IMR-90 (cell line): ENCODE measurements around the gene CD164L2.

Experiments used
- RAD21 ChIP-seq: IDR thresholded peaks from 2 replicates; pipeline ENCODE4 v1.6.1; 2012; ENCODE audit warnings: low read length, improper control_type of control experiment
- TF ChIP-seq, protein P1 (sequence below): conservative IDR thresholded peaks from 2 replicates; pipeline ENCODE4 v1.5.1; 2012; ENCODE audit warnings: mild to moderate bottlenecking, low read depth, low read length, improper control_type of control experiment
- TF ChIP-seq, protein P2 (sequence below): fragments of 150-350 bp; IDR thresholded peaks from 2 replicates; pipeline ENCODE4 v1.6.1; 2017; ENCODE audit warnings: mild to moderate bottlenecking, antibody characterized with exemption, low read length, low read depth

DNA sequence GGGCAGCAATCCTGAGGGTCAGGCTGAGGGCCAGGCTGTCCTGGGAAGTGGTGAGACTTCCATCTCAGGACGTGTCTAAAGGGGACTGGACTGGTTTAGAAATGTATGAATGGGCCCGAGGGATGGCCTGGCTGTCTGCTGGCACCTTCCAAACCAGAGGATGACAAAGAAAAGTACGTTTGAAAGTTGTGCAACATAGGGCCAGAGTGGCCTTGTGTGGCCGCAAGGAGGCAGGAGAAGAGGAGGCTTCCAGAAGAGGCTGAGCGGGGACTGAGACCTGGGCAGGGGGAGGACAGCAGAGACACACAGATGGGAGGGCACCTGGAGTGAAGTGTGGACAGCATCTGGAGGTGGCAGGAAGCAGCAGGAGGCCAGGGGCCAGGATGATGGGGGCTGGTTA lies 43.9 kb downstream of the CD164L2 start:
- TF ChIP-seq, protein P1, sequence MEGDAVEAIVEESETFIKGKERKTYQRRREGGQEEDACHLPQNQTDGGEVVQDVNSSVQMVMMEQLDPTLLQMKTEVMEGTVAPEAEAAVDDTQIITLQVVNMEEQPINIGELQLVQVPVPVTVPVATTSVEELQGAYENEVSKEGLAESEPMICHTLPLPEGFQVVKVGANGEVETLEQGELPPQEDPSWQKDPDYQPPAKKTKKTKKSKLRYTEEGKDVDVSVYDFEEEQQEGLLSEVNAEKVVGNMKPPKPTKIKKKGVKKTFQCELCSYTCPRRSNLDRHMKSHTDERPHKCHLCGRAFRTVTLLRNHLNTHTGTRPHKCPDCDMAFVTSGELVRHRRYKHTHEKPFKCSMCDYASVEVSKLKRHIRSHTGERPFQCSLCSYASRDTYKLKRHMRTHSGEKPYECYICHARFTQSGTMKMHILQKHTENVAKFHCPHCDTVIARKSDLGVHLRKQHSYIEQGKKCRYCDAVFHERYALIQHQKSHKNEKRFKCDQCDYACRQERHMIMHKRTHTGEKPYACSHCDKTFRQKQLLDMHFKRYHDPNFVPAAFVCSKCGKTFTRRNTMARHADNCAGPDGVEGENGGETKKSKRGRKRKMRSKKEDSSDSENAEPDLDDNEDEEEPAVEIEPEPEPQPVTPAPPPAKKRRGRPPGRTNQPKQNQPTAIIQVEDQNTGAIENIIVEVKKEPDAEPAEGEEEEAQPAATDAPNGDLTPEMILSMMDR: no peak
- TF ChIP-seq, protein P2, sequence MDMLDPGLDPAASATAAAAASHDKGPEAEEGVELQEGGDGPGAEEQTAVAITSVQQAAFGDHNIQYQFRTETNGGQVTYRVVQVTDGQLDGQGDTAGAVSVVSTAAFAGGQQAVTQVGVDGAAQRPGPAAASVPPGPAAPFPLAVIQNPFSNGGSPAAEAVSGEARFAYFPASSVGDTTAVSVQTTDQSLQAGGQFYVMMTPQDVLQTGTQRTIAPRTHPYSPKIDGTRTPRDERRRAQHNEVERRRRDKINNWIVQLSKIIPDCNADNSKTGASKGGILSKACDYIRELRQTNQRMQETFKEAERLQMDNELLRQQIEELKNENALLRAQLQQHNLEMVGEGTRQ: no peak
- TF ChIP-seq RAD21: no peak
